Measurements from ENCODE around the gene PSMB7. TPM values are rescaled to one million over a fixed set of nuclear protein-coding genes. Genes with fewer than 3 reads are reported as not detected.

Gene PSMB7
- total RNA-seq, 4 donors from 2014 or later = 74.7 to 181 (median 100) TPM

DNA sequence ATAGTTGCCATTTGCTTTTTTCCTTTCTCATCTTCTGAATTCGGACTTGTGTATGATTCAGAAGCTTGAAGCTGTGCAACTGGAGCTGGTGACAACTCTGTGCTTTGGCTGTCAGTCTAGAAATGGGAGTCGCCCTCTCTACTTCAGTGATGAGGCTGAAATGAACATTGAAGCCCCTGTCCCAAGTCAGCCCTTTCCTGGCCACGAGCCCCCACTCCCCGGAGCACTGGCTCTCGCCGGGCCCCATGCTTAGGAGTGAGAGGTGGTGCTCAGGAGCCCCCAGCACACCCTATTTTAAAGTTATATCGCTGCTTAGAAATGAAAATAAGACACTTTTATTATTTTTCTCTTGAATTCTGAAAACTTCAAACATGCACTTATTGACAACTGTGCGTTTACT is 66.0 kb downstream of the PSMB7 start:
- no peak for DNase-seq (ENCODE audit: low spot score in 2 of 2)
- WGBS, 2 donors = 81 to 85% methylated on average over 8 of the region's 8 CpGs
- Histone ChIP-seq H3K27me3 (no peaks in the 10 kb centered on the region), H3K4me1 (peaks cover 0 to 7% (median 0%) of the 10 kb centered on the region in 4 donors), H3K4me3 (no peak overlapping the region), H3K36me3 (peaks cover 4 to 99% (median 10%) of the 10 kb centered on the region in 3 donors), H3K27ac (no peak overlapping the region), H3K9me3 (no peaks in the 10 kb centered on the region)
- no peak for TF ChIP-seq EP300 (IDR thresholded peaks at IDR 0.05)
- TF ChIP-seq, protein P1, sequence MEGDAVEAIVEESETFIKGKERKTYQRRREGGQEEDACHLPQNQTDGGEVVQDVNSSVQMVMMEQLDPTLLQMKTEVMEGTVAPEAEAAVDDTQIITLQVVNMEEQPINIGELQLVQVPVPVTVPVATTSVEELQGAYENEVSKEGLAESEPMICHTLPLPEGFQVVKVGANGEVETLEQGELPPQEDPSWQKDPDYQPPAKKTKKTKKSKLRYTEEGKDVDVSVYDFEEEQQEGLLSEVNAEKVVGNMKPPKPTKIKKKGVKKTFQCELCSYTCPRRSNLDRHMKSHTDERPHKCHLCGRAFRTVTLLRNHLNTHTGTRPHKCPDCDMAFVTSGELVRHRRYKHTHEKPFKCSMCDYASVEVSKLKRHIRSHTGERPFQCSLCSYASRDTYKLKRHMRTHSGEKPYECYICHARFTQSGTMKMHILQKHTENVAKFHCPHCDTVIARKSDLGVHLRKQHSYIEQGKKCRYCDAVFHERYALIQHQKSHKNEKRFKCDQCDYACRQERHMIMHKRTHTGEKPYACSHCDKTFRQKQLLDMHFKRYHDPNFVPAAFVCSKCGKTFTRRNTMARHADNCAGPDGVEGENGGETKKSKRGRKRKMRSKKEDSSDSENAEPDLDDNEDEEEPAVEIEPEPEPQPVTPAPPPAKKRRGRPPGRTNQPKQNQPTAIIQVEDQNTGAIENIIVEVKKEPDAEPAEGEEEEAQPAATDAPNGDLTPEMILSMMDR (IDR thresholded peaks at IDR 0.05) = no peak
- no peak for TF ChIP-seq POLR2A (IDR thresholded peaks at IDR 0.05)

DNA sequence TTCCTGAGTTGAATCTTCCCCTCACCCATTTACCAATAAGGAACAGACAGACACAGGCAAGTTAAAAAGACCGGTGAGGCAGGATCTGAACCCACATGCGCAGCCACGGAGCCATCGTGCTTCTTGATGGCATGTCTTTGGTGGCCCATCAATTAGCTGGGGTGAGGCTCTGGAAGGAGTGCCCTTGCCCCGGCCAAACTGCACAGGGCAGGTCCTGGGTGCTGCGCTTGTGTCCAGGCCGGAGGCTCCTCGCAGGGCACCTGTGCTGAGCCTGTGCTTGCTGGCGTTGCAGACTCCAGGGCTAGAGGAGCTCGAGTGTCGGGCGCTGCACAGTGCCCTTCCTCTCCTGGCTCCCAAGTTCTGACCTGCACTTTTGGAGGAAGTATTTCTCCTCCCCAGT is 66.4 kb downstream of the PSMB7 start:
- TF ChIP-seq EP300 (IDR thresholded peaks at IDR 0.05) (no peak), POLR2A (IDR thresholded peaks at IDR 0.05) (no peak)
- TF ChIP-seq, protein P1 (IDR thresholded peaks at IDR 0.05) = no peak
- Histone ChIP-seq H3K27ac (no peak overlapping the region), H3K9me3 (no peaks in the 10 kb centered on the region), H3K27me3 (no peaks in the 10 kb centered on the region), H3K4me1 (peaks cover 0 to 3% (median 0%) of the 10 kb centered on the region in 4 donors), H3K4me3 (no peak overlapping the region), H3K36me3 (peaks cover 4 to 99% (median 11%) of the 10 kb centered on the region in 3 donors)
- 88 to 93% methylated on average over 12 of the region's 12 CpGs for WGBS, 2 donors
- peak in 1 of 2 donors; percentile 10 for DNase-seq (ENCODE audit: low spot score in 2 of 2)

DNA sequence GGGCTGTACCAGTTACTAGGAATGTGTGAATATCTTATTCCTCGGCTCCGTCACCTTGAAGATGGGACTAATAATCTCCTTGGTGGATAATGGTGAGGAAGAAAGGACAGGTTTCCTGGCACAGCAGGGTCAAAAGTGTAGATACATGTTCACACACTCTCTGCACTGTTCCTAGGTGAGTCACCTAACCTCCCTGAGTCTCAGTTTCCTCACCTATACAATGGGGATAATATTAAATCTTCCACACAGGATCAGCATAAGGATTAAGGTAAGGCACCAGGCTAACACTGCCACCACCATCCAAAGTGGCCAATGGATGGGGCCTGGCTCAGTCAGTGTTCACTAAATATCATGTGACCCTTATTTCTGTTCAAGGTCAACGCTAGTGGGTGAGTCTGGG is 66.9 kb downstream of the PSMB7 start:
- Histone ChIP-seq H3K4me1 (peaks cover 0 to 4% (median 0%) of the 10 kb centered on the region in 4 donors), H3K27ac (no peak overlapping the region), H3K27me3 (no peaks in the 10 kb centered on the region), H3K36me3 (peaks cover 4 to 99% (median 14%) of the 10 kb centered on the region in 3 donors), H3K9me3 (no peaks in the 10 kb centered on the region), H3K4me3 (no peak overlapping the region)
- 89 to 94% methylated on average over 3 of the region's 3 CpGs for WGBS, 2 donors
- TF ChIP-seq EP300 (IDR thresholded peaks at IDR 0.05) (no peak), POLR2A (IDR thresholded peaks at IDR 0.05) (no peak)
- TF ChIP-seq, protein P1 (IDR thresholded peaks at IDR 0.05) = no peak
- peak in 1 of 2 donors; percentile 8 for DNase-seq (ENCODE audit: low spot score in 2 of 2)

DNA sequence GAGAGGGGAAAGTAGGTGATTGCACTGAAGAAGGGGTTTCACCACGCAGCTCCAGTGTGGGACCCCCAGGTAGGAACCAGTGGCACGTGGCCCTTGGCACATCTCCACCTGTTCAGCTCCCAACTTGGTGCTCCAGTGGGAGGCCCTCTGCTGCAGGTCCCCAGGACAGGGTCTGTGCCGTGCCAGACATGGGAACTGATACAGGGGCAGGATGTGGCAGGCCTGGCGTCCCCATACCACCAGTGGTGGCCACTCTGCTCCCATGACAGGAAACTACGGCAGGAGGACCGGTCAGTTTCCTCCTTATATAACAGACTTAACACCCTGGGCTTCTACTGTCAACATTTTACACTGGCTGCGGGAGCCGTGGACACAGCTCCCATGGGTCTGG is 67.3 kb downstream of the PSMB7 start:
- Histone ChIP-seq H3K27me3 (no peaks in the 10 kb centered on the region), H3K9me3 (no peaks in the 10 kb centered on the region), H3K4me1 (peaks cover 0 to 8% (median 0%) of the 10 kb centered on the region in 4 donors), H3K4me3 (no peak overlapping the region), H3K27ac (no peak overlapping the region), H3K36me3 (peaks cover 4 to 97% (median 14%) of the 10 kb centered on the region in 3 donors)
- TF ChIP-seq, protein P1 (IDR thresholded peaks at IDR 0.05) = no peak
- TF ChIP-seq EP300 (IDR thresholded peaks at IDR 0.05) (no peak), POLR2A (IDR thresholded peaks at IDR 0.05) (no peak)
- WGBS, 2 donors = 76 to 87% methylated on average over 5 to 8 of the region's 8 CpGs
- DNase-seq (ENCODE audit: low spot score in 2 of 2) = peak in 1 of 2 donors; percentile 5

DNA sequence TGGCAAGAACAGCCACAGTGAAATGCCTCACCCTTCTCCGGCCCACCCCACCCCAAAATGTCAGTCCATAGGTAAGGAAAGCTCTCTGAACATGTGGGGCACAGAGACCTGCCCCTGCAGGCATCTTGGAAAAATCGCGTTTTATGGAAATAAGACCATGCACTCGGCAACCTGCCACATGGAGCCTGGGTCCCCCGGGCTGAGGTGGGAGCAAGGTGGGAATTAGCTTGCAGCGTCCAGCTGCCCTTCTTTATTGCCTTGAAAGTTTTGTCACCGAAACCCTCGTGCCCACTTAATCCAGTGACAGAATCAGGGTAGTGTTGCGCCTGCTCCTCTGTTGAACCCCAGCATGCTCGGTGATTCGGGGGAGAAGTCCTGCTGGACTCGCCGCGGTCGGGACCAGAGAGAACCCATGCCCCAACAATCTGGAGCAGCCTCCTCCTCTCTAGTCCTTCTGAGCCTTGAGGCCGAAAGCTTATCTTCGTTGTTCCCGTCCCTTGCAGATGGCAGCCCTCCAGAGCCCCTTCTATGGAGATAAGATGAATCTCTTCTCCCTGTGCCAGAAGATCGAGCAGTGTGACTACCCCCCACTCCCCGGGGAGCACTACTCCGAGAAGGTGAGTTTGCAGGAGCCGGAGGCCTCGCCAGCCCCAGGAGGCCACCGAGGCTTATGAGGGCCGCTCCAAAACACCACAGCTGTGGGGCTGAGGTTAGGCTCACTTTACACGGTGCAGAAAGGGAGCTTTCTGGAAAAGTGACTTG is 67.9 kb downstream of the PSMB7 start:
- no peak overlapping the region for H3K4me3 ChIP-seq
- WGBS, 2 donors = 86 to 87% methylated on average over 26 of the region's 26 CpGs
- H3K36me3 ChIP-seq = peaks cover 4 to 92% (median 14%) of the 10 kb centered on the region in 3 donors
- no peak for DNase-seq (ENCODE audit: low spot score in 2 of 2)
- no peaks in the 10 kb centered on the region for H3K9me3 ChIP-seq
- no peak for TF ChIP-seq EP300 (IDR thresholded peaks at IDR 0.05)
- TF ChIP-seq, protein P1 (IDR thresholded peaks at IDR 0.05) = no peak
- peaks cover 0 to 14% (median 5%) of the 10 kb centered on the region in 4 donors for H3K4me1 ChIP-seq
- no peaks in the 10 kb centered on the region for H3K27me3 ChIP-seq
- no peak overlapping the region for H3K27ac ChIP-seq
